CD4-positive, alpha-beta T cell treated with Interleukin-21 for 1 hour (primary cell): ENCODE data around the gene PODN.

Experiments used
- DNase-seq: peaks from one replicate; pipeline ENCODE4 v3.0.0-alpha.2; 2020

The PODN gene

DNA sequence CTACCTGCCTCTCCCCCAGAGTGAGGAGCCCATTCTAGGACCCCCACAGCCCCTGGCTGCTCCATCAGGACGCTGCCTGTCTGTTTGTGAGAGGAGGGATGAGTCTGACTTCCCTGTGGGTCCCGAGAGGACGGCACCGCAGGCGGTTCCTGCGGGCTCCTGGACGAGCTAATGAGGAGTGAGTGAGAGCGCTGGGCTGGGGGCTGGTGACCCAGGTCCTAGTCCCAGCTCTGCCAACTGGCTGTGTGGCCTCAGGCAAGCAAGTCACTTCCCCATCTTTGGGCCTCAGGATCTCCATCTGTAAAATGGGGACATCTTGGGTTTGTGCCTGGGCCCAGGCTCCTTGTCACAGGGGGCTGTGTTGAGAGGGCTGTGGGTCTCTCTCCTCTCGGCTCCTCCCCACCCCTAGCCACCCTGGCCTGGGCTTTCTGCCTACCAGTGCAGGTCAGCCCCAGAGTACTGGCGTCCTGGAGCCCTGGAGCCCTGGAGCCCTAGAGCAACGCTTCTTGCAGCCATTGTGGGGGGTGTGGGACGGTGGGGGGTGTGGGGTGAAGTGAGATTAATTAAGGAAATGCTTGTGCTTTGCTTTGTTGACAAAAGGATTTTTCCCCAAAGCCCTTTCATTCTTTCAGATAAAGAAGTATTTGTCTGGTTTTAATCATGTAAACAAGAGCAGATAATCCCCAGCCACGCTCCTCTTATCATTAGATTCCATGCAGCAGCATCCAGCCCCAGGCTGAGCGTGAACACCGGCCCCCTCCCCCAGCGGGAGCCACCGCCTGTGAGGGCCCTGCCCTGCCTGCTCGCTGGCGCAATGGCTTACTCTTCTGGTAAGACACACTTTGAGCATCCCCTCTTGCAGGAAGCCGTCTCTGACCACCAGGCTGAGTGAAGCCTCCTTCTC, 53.6 kb downstream of the PODN start:
- DNase-seq = no peak

- no peak for DNase-seq
These were observed 54.3 kb downstream of the PODN start for GRCh38 chr1:53116307-53116810.

DNA sequence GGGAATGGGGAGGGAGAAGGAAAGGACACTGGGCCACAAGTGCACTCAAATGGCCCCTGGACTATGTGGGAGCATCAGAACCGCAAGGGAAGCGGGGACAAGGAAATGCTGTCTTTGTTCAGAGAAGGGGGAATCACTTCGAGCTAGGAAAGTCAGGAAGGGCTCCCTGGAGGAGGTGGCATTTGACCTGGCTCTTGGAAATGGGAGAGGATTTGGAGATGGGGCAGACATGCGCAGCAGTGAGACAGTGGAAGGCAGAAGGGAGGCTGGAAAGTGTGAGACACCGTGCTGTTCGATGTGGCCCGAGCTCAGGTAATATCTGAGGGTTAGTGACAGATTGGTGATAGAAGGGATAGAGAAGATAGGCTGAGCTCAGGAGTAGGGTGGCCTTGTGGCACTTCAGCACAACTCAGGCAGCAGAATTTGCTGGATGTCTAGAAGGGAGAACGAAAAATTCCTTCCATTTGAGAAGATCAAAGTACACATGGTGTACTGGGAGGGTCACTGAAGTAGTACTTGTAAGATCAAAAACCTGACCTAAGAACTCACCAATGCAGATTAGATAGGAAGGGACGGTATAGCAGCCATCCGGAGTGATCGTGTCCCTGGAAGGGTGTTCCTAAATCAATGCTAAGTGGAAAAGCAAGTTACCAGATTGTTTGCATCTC, 55.1 kb downstream of the PODN start:
- no peak for DNase-seq

DNA sequence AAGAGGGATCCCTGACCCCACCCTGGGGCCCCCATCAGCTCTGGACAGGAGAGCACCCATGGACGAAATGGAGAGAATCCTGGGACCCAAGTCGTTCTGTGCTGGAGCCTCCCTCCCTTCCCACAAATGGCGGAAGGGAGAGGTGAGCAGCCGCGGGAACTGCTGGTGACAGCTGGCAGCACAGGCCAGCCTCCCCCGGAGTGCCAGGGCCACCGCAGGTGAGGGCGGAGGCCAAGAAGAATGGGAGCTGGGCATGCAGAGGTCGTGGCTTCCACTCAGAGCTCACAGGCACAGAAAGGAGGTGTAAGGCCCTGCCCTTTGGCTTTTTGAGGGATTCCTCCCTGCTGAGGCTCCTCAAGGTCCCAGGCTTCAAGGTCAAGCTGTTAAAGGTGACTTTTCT, 55.8 kb downstream of the PODN start:
- no peak for DNase-seq

- no peak for DNase-seq
These were observed 58.6 kb downstream of the PODN start for GRCh38 chr1:53120659-53121058.

GRCh38 chr1:53121319-53122172, 59.5 kb downstream of the PODN start:
- DNase-seq = no peak

- no peak for DNase-seq
These were observed 60.3 kb downstream of the PODN start for GRCh38 chr1:53122201-53122885.

GRCh38 chr1:53122961-53123413, 61.0 kb downstream of the PODN start:
- DNase-seq = no peak

- no peak for DNase-seq
These were observed 61.6 kb downstream of the PODN start for GRCh38 chr1:53123453-53124140.

- no peak for DNase-seq
These were observed 63.1 kb downstream of the PODN start for GRCh38 chr1:53125122-53125521.

GRCh38 chr1:53125623-53126360, 63.8 kb downstream of the PODN start:
- no peak for DNase-seq

DNA sequence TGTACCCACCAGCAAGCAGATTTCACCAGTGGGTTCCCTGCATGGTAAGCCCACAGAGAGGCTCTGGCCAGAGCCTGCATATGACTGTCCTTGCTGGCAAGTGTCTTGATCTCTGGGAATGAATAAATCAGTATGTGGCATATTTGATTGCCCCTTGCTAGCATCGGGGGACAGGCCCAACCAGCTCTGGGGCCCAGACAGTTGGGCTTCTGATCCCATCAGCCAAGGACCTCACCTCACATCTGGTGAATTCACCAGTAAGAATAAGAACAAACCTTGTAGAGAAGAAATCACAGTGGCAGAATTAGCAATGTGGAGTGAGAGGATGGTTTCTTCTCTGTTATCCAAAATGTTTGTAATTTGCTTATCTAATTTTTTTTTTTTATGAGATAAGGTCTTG, 64.5 kb downstream of the PODN start:
- no peak for DNase-seq

GRCh38 chr1:53127546-53127945, 65.5 kb downstream of the PODN start:
- peak; percentile 20 for DNase-seq

GRCh38 chr1:53128401-53128800, 66.4 kb downstream of the PODN start:
- no peak for DNase-seq

DNA sequence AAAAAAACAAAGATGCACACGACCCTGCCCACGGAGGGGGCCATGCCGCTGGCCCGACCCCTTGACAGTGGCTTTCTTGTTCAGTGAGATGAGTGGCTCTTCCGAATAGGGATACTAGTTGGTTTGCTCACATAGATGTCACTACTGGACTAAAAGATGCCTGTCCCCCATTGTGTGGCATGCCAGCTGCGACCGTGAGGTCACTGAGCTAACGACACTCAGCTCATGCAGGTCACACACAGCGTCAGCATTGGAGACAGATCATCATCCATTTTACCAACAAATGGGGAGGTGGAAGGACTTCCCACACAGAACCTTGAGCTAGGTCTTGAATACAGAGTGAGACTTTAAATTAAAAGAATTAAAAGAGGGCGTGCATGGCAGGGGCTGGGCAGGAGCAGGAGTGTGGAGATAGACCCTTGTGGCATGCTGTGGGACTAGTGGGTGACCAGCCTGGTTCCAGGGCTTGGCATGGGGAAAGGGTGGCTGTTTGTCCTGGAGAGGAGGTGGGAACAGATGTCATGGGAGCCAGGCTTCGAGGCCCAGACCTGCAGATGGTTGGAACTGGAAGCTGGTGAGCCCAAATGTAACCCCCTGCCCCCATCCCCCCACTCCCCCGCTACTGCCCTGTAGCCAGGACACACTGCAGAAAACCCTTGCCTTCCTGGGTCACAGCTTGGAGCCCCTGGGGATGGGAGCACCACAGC, 68.0 kb downstream of the PODN start:
- no peak for DNase-seq

GRCh38 chr1:53130598-53130877, 68.5 kb downstream of the PODN start:
- DNase-seq = no peak

GRCh38 chr1:53130878-53131589, 69.0 kb downstream of the PODN start:
- DNase-seq = no peak

- no peak for DNase-seq
These were observed 69.6 kb downstream of the PODN start for GRCh38 chr1:53131590-53131938.

DNA sequence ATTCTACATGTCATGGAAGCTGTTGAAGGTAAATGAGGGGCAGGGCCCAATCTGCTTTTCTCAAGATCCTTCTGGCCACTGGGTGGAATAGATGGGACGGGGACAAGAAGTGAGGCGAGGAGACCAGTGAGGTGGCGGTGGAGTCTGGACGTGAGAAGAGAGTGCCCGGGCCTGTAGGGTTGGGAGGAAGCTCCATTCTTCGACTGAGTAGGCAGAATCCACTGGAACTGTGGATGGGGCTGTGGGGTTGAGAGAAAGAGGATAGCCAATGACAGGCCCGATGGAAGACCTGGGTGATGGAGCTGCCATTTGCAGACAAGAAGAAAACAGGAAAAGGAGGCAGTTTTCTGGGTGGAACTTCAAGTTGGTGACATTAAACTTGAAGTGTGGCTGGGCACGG, 70.2 kb downstream of the PODN start:
- DNase-seq = no peak
